GM10248 (cell line): ENCODE results near the gene UQCRH.
A peak's percentile ranks its signal among the peaks of the same experiment; 100 is the strongest.

ENCODE experiments used
- CTCF ChIA-PET: fragments of 300-600 bp; sonication (Branson Sonifier 250); formaldehyde crosslinking; extraction: SDS; loops from one replicate; lab custom pipeline; 2021; ENCODE audit warnings: antibody characterized with exemption; lab: Yijun Ruan, JAX
- POLR2A ChIA-PET: fragments of 350-650 bp; sonication (Branson Sonifier 250); formaldehyde crosslinking; extraction: SDS; loops from one replicate; lab custom pipeline; 2020; ENCODE audit warnings: antibody characterized with exemption; lab: Yijun Ruan, JAX
- DNase-seq: peaks from one replicate; pipeline ENCODE4 v3.0.0; 2012; ENCODE audit errors: extremely low spot score
- CTCF ChIP-seq: IDR thresholded peaks from 2 replicates; pipeline ENCODE4 v1.5.1; 2012; ENCODE audit warnings: mild to moderate bottlenecking, low read depth; ENCODE audit errors: extremely low read depth, missing control alignments, control extremely low read depth

Gene UQCRH

GRCh38 chr1:46340404-46341221 lies 37.1 kb downstream of the UQCRH start, which contains the start of gene NSUN4:
TSS of gene NSUN4 (plus strand) at chr1:46340807. CDS start at chr1:46340827, 20 bp downstream.
- CTCF ChIA-PET: interaction anchor here (0.7 to 3.2 kb wide), 10 partner anchors 7 to 94 kb away, joined by 3 to 13 read pairs (median 6); partner anchors contain the start of genes LRRC41 and UQCRH
- POLR2A ChIA-PET: interaction anchor here (0.7 to 1.2 kb wide), 3 partner anchors 38 to 752 kb away, joined by 4 to 7 read pairs (median 4); partner anchors contain the start of genes LRRC41 and UQCRH
- peak; percentile 83 for DNase-seq
- TF ChIP-seq CTCF: peak; percentile 88

- no peak for DNase-seq
- POLR2A ChIA-PET: interaction anchor here (1.1 kb wide), 1 partner anchor 8 kb away, joined by 5 read pairs; no protein-coding TSS in a partner anchor
- CTCF ChIA-PET: interaction anchor here (0.7 to 3.9 kb wide), 15 partner anchors 8 to 95 kb away, joined by 3 to 35 read pairs (median 3); partner anchors contain the start of genes LRRC41 and UQCRH
- TF ChIP-seq CTCF: no peak
These were observed 38.0 kb downstream of the UQCRH start for GRCh38 chr1:46341222-46342083.

- ChIA-PET CTCF (interaction anchor here (0.9 to 3.9 kb wide), 9 partner anchors 9 to 95 kb away, joined by 3 to 35 read pairs (median 3); no protein-coding TSS in a partner anchor), POLR2A (interaction anchor here (1.1 kb wide), 1 partner anchor 9 kb away, joined by 5 read pairs; no protein-coding TSS in a partner anchor)
- DNase-seq: peak; percentile 40
- TF ChIP-seq CTCF: peak; percentile 42
These were observed 38.7 kb downstream of the UQCRH start for GRCh38 chr1:46342084-46342656.

GRCh38 chr1:46342677-46343350 lies 39.3 kb downstream of the UQCRH start:
- no peak for TF ChIP-seq CTCF
- DNase-seq: no peak
- POLR2A ChIA-PET: interaction anchor here (0.6 to 1.1 kb wide), 2 partner anchors 9 kb away, joined by 3 to 5 read pairs; no protein-coding TSS in a partner anchor
- CTCF ChIA-PET: interaction anchor here (0.9 to 3.9 kb wide), 9 partner anchors 10 to 96 kb away, joined by 3 to 35 read pairs (median 3); no protein-coding TSS in a partner anchor

- POLR2A ChIA-PET: interaction anchor here (0.6 kb wide), 1 partner anchor 10 kb away, joined by 3 read pairs; no protein-coding TSS in a partner anchor
- DNase-seq: no peak
- no peak for TF ChIP-seq CTCF
- CTCF ChIA-PET: interaction anchor here (1.0 to 3.9 kb wide), 3 partner anchors 10 to 98 kb away, joined by 3 to 35 read pairs (median 3); no protein-coding TSS in a partner anchor
These were observed 39.8 kb downstream of the UQCRH start for GRCh38 chr1:46343351-46343695.
